ENCODE results near the gene ZNF562. TPM values are rescaled to one million over a fixed set of nuclear protein-coding genes. Genes with fewer than 3 reads are reported as not detected.
"Not testable (repeated sequence)": the region's sequence is repeated elsewhere in the genome, so short reads cannot be mapped to it uniquely, and the experiment has no call there.

The ZNF562 gene
- total and polyA plus RNA-seq, 8 donors: 3.4 to 45.9 (median 16.7) TPM

- H3K9me3 ChIP-seq: peaks cover 0 to 37% (median 14%) of the 10 kb centered on the region in 4 donors
- no peak overlapping the region for H3K27ac ChIP-seq
- no peaks in the 10 kb centered on the region for H3K36me3 ChIP-seq
- no peaks in the 10 kb centered on the region for H3K27me3 ChIP-seq
- DNase-seq: no peak
- H3K4me1 ChIP-seq: no peaks in the 10 kb centered on the region
- WGBS, 5 donors: 82 to 94% (median 92%) methylated on average over 22 of the region's 22 CpGs
- no peak overlapping the region for H3K4me3 ChIP-seq
- no peak for TF ChIP-seq POLR2AphosphoS5 (IDR thresholded peaks at IDR 0.05)
- no peak for TF ChIP-seq CTCF (IDR thresholded peaks at IDR 0.05)
- no peak for TF ChIP-seq POLR2A (IDR thresholded peaks at IDR 0.05)
- TF ChIP-seq EP300 (IDR thresholded peaks at IDR 0.05): no peak
- intact Hi-C loops (cut with DNase I; ENCODE audit: low total_unique reads): no loop called here
These were observed 25.5 kb upstream of the ZNF562 start for GRCh38 chr19:9700229-9700981.

- H3K27ac ChIP-seq; DNase-seq; H3K36me3 ChIP-seq; H3K4me1 ChIP-seq; H3K4me3 ChIP-seq; intact Hi-C loops (cut with DNase I; ENCODE audit: low total_unique reads); H3K27me3 ChIP-seq: not testable (repeated sequence)
- WGBS, 5 donors: 66 to 82% (median 80%) methylated on average over 4 of the region's 4 CpGs
- peaks cover 0 to 49% (median 30%) of the 10 kb centered on the region in 4 donors for H3K9me3 ChIP-seq
These were observed 15.4 kb upstream of the ZNF562 start for GRCh38 chr19:9690301-9690700.

- H3K4me3 ChIP-seq; H3K4me1 ChIP-seq; H3K9me3 ChIP-seq; intact Hi-C loops (cut with DNase I; ENCODE audit: low total_unique reads); H3K27me3 ChIP-seq; DNase-seq; H3K36me3 ChIP-seq; H3K27ac ChIP-seq: not testable (repeated sequence)
- 87 to 97% (median 93%) methylated on average over 8 to 30 of the region's 30 CpGs for WGBS, 5 donors
These were observed 5.1 kb upstream of the ZNF562 start for GRCh38 chr19:9679996-9680395.

- WGBS, 5 donors: 56 to 64% (median 57%) methylated on average over 20 of the region's 20 CpGs
- H3K27me3 ChIP-seq; DNase-seq; intact Hi-C loops (cut with DNase I; ENCODE audit: low total_unique reads): not testable (repeated sequence)
- Histone ChIP-seq H3K27ac (peak overlapping the region; percentile 88 to 95 (median 93)), H3K9me3 (peaks cover 3 to 37% (median 19%) of the 10 kb centered on the region in 4 donors), H3K4me3 (peak overlapping the region; percentile 53 to 77 (median 57)), H3K36me3 (peaks cover 8 to 22% (median 17%) of the 10 kb centered on the region in 4 donors), H3K4me1 (peaks cover 0 to 15% (median 2%) of the 10 kb centered on the region in 4 donors)
These were observed 530 bp upstream of the ZNF562 start for GRCh38 chr19:9675358-9675901.

- peak overlapping the region; percentile 88 to 95 (median 93) for H3K27ac ChIP-seq
- TF ChIP-seq CTCF (IDR thresholded peaks at IDR 0.05) (no peak), POLR2AphosphoS5 (IDR thresholded peaks at IDR 0.05) (no peak), EP300 (IDR thresholded peaks at IDR 0.05) (no peak), POLR2A (IDR thresholded peaks at IDR 0.05) (no peak)
- no peaks in the 10 kb centered on the region for H3K27me3 ChIP-seq
- DNase-seq: peak in 1 of 2 donors; percentile 15
- H3K4me1 ChIP-seq: peaks cover 0 to 15% (median 2%) of the 10 kb centered on the region in 4 donors
- WGBS, 5 donors: 20 to 31% (median 26%) methylated on average over 13 of the region's 13 CpGs
- H3K36me3 ChIP-seq: peaks cover 8 to 35% (median 24%) of the 10 kb centered on the region in 4 donors
- intact Hi-C loops (cut with DNase I; ENCODE audit: low total_unique reads): no loop called here
- peak overlapping the region; percentile 53 to 77 (median 57) for H3K4me3 ChIP-seq
- H3K9me3 ChIP-seq: peaks cover 3 to 50% (median 26%) of the 10 kb centered on the region in 4 donors
These were observed 813 bp downstream of the ZNF562 start for GRCh38 chr19:9673912-9674662.

Data from stomach (tissue), 9 donors.